Skin epidermis (tissue), 12 donors: ENCODE measurements around the gene PLXND1.
A peak's percentile ranks its signal among the peaks of the same experiment; 100 is the strongest.
"Not testable (repeated sequence)": the region's sequence is repeated elsewhere in the genome, so short reads cannot be mapped to it uniquely, and the experiment has no call there.

Source experiments
- H3K27ac ChIP-seq, 21 experiments: fragments of 200-600 bp; sonication (generic) in 11 of 21; one replicate each; pipeline ENCODE4 v1.5.0; 2020; ENCODE audit warnings: mild to moderate bottlenecking in 3 of 21, inconsistent platforms in 2 of 21, moderate library complexity in 2 of 21
- H3K4me3 ChIP-seq, 7 experiments: fragments of 200-600 bp; sonication (generic) in 2 of 7; one replicate each; pipeline ENCODE4 v1.5.0; 2020; ENCODE audit warnings: inconsistent platforms in 2 of 7, mild to moderate bottlenecking in 2 of 7, moderate library complexity in 1 of 7

The PLXND1 gene

GRCh38 chr3:129616291-129616690 is 9.8 kb upstream of the PLXND1 start:
- Histone ChIP-seq H3K27ac (peak overlapping the region in 20 of 21 experiments; percentile 42 to 85 (median 70)), H3K4me3 (no peak overlapping the region)

GRCh38 chr3:129615751-129616281 is 9.3 kb upstream of the PLXND1 start:
- Histone ChIP-seq H3K4me3 (no peak overlapping the region), H3K27ac (peak overlapping the region in 20 of 21 experiments; percentile 18 to 85 (median 70))

GRCh38 chr3:129614927-129615363 is 8.5 kb upstream of the PLXND1 start:
- Histone ChIP-seq H3K4me3 (no peak overlapping the region), H3K27ac (peak overlapping the region in 15 of 21 experiments; percentile 26 to 85 (median 76))

- H3K4me3 ChIP-seq: no peak overlapping the region
- H3K27ac ChIP-seq: peak overlapping the region in 16 of 21 experiments; percentile 26 to 85 (median 70)
These were observed 8.0 kb upstream of the PLXND1 start for GRCh38 chr3:129614435-129614834.

- no peak overlapping the region for H3K4me3 ChIP-seq
- peak overlapping the region in 7 of 21 experiments; percentile 5 to 82 (median 54) for H3K27ac ChIP-seq
These were observed 6.9 kb upstream of the PLXND1 start for GRCh38 chr3:129613367-129613740.

- peak overlapping the region in 17 of 21 experiments; percentile 9 to 82 (median 52) for H3K27ac ChIP-seq
These were observed 6.3 kb upstream of the PLXND1 start for GRCh38 chr3:129612534-129613366.

GRCh38 chr3:129611812-129612533 is 5.5 kb upstream of the PLXND1 start:
- Histone ChIP-seq H3K4me3 (no peak overlapping the region), H3K27ac (peak overlapping the region in 18 of 21 experiments; percentile 9 to 82 (median 52))

More at GRCh38 chr3:129612534-129613366, 6.3 kb upstream of the PLXND1 start:
- H3K4me3 ChIP-seq: no peak overlapping the region

- Histone ChIP-seq H3K4me3 (no peak overlapping the region), H3K27ac (peak overlapping the region in 15 of 21 experiments; percentile 22 to 82 (median 52))
These were observed 4.9 kb upstream of the PLXND1 start for GRCh38 chr3:129611446-129611800.

- peak overlapping the region in 11 of 21 experiments; percentile 22 to 82 (median 71) for H3K27ac ChIP-seq
- not testable (repeated sequence) for H3K4me3 ChIP-seq
These were observed 4.4 kb upstream of the PLXND1 start for GRCh38 chr3:129610794-129611445.

GRCh38 chr3:129610276-129610675 is 3.8 kb upstream of the PLXND1 start:
- H3K27ac ChIP-seq: peak overlapping the region in 8 of 21 experiments; percentile 2 to 92 (median 43)
- no peak overlapping the region for H3K4me3 ChIP-seq

- no peak overlapping the region for H3K4me3 ChIP-seq
- H3K27ac ChIP-seq: peak overlapping the region in 10 of 21 experiments; percentile 9 to 92 (median 47)
These were observed 3.2 kb upstream of the PLXND1 start for GRCh38 chr3:129609591-129610182.

- Histone ChIP-seq H3K4me3 (no peak overlapping the region), H3K27ac (peak overlapping the region in 11 of 21 experiments; percentile 26 to 93 (median 88))
These were observed 2.6 kb upstream of the PLXND1 start for GRCh38 chr3:129608936-129609590.

GRCh38 chr3:129608087-129608935 is 1.8 kb upstream of the PLXND1 start:
- no peak overlapping the region for H3K4me3 ChIP-seq
- H3K27ac ChIP-seq: peak overlapping the region in 20 of 21 experiments; percentile 72 to 94 (median 88)

- peak overlapping the region; percentile 23 to 51 (median 43) for H3K4me3 ChIP-seq
- peak overlapping the region; percentile 36 to 94 (median 88) for H3K27ac ChIP-seq
These were observed 1.1 kb upstream of the PLXND1 start for GRCh38 chr3:129607391-129608068.

- peak overlapping the region; percentile 43 to 78 (median 49) for H3K4me3 ChIP-seq
- peak overlapping the region in 20 of 21 experiments; percentile 61 to 95 (median 82) for H3K27ac ChIP-seq
These were observed 397 bp downstream of the PLXND1 start for GRCh38 chr3:129605922-129606635.

GRCh38 chr3:129605203-129605921 is 1.1 kb downstream of the PLXND1 start:
- Histone ChIP-seq H3K27ac (peak overlapping the region; percentile 8 to 95 (median 81)), H3K4me3 (peak overlapping the region; percentile 43 to 78 (median 49))
